Right lobe of liver (tissue), 6 donors: Measurements from ENCODE around the gene NUTM1. TPM values are rescaled to one million over a fixed set of nuclear protein-coding genes. Genes with fewer than 3 reads are reported as not detected.

Experiments used
- ATAC-seq, 4 donors: fragments of 200-7000 bp; cut with Tn5 transposase; one replicate each; pipeline ENCODE4 v1.9.1; 2020; ENCODE audit warnings: mild to moderate bottlenecking in 4 of 4, moderate library complexity in 4 of 4
- DNase-seq, 3 donors: peaks; one replicate each; pipeline ENCODE4 v3.0.0-alpha.2; 2020
- H3K27ac ChIP-seq, 3 donors: fragments of 200-600 bp; one replicate each; pipeline ENCODE4 v1.8.0; 2022
- H3K27me3 ChIP-seq, 2 donors: fragments of 200-600 bp; one replicate each; pipeline ENCODE4 v1.8.0; 2022
- H3K36me3 ChIP-seq, 4 donors: fragments of 200-600 bp; sonication (generic) in 1 of 4; one replicate each; pipeline versions ENCODE4 v1.5.1 to v1.8.0; 2017 to 2022; ENCODE audit warnings: control low read depth in 1 of 4
- H3K4me1 ChIP-seq, 4 donors: fragments of 200-600 bp; sonication (generic) in 1 of 4; one replicate each; pipeline versions ENCODE4 v1.5.1 to v1.8.0; 2017 to 2022; ENCODE audit warnings: control low read depth in 1 of 4
- H3K4me3 ChIP-seq, 3 donors: fragments of 200-600 bp; one replicate each; pipeline ENCODE4 v1.8.0; 2022
- H3K9me3 ChIP-seq, 4 donors: fragments of 200-600 bp; sonication (generic) in 1 of 4; one replicate each; pipeline versions ENCODE4 v1.5.1 to v1.8.0; 2017 to 2022; ENCODE audit warnings: control low read depth in 1 of 4
- CTCF ChIP-seq, 4 donors: fragments of 200-600 bp in 3 of 4; fragments of 450-650 bp in 1 of 4; IDR thresholded peaks; one replicate each; pipeline versions ENCODE4 v1.5.1 to v1.8.0; 2016 to 2022; ENCODE audit warnings: antibody characterized with exemption in 4 of 4, mild to moderate bottlenecking in 2 of 4
- POLR2A ChIP-seq: fragments of 450-650 bp; IDR thresholded peaks from one replicate; pipeline ENCODE4 v1.6.1; 2017; ENCODE audit warnings: antibody characterized with exemption, mild to moderate bottlenecking
- WGBS: methylation state at CpG from one replicate; pipeline ENCODE4 v1.1.6; 2018; ENCODE audit warnings: low coverage, low lambda C conversion rate; ENCODE audit not compliant: insufficient coverage; ENCODE audit errors: missing lambda C conversion rate; 5-methylcytosine and 5-hydroxymethylcytosine counted together
- intact Hi-C, 2 donors: fragments of 100-400 bp; cut with DNase I; formaldehyde crosslinking; loops; one replicate each; pipeline versions ENCODE4 v1.11.2 to v1.14.1; 2022
- total RNA-seq, 6 experiments: library from RNA; depleted of rRNA in 2 of 6; stranded (reverse); fragments of >200 nt in 2 of 6; fragmentation: NEBNext Ultra II Directional in 3 of 6; extraction: Animal tissue kit (Norgen Biotek cat#: 25700) in 3 of 6; gene quantifications; one replicate each; pipeline versions ENCODE4 v1.1.0 to v1.2.4, GENCODE V29; 2016 to 2023
- donor health status: DM: no; HTN: yes; CAD: no.
- donor health status: DM: no; HTN: no; CAD: no.
- donor health status: DM: no; HTN: no; CAD: no.
- donor health status: DM: no; HTN: yes; CAD: no.
- donor health status: DM: no; HTN: yes; CAD: no.

NUTM1 gene
- total RNA-seq, 6 experiments from 2014 or later = not detected

DNA sequence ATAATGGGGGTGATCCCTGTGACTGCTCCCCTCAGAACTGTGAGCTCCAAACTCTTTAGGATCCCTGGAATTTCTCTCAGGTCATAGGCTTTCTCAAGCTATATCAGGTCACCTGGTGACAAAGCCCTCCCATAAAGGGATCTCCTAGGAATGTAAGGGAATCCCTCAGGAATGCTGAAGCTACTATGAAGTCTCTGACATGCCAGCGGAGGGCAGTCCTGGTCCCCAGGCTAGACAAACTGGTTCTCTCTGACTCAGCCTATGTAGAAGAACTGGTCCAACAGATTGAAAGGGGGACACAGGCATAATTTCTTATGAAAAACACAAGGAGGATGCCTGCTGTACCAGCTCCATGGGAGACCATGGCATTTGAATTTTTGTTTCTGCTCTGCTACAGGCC is 17.2 kb downstream of the NUTM1 start:
- H3K27ac ChIP-seq = no peak overlapping the region

DNA sequence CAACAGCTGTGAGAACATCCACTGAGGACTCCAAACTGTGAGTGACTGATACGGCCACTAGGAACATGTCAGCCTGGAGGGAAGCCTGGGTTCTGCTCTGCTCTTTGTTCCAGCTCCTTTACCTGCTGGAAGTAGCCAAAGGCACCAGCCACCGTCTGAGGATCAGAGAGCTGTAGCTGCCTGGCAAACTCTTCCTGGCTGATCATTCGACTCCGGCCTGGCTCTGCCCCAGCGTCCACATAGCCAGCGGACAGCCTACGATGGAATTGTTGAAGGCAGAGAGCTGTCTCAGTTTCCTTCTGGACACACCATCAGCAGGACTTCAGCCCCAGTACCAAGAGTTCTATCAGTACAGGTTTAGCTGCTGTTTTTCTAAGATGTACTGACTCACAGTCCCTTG is 18.2 kb downstream of the NUTM1 start:
- Histone ChIP-seq H3K9me3 (no peaks in the 10 kb centered on the region), H3K4me1 (no peaks in the 10 kb centered on the region), H3K27ac (no peak overlapping the region), H3K4me3 (no peak overlapping the region), H3K27me3 (no peaks in the 10 kb centered on the region), H3K36me3 (no peaks in the 10 kb centered on the region)
- DNase-seq = no peak
- ATAC-seq = no peak
- 100% methylated on average over 1 of the region's 7 CpGs for WGBS
- TF ChIP-seq CTCF (IDR thresholded peaks at IDR 0.05) (no peak), POLR2A (no peak)
- intact Hi-C loops = loop anchor here in 1 of 2 donors (10.0 kb wide), 1 partner anchor 116 kb away; no protein-coding TSS in a partner anchor

More for the DNA sequence above, 17.2 kb downstream of the NUTM1 start:
- H3K9me3 ChIP-seq = no peaks in the 10 kb centered on the region
- H3K36me3 ChIP-seq = no peaks in the 10 kb centered on the region
- DNase-seq = no peak
- no peak overlapping the region for H3K4me3 ChIP-seq
- TF ChIP-seq POLR2A (no peak), CTCF (IDR thresholded peaks at IDR 0.05) (no peak)
- no peaks in the 10 kb centered on the region for H3K27me3 ChIP-seq
- no CpG with 5 or more reads among the region's 1 CpG for WGBS
- intact Hi-C loops = loop anchor here in 1 of 2 donors (10.0 kb wide), 1 partner anchor 115 kb away; no protein-coding TSS in a partner anchor
- ATAC-seq = no peak
- no peaks in the 10 kb centered on the region for H3K4me1 ChIP-seq

DNA sequence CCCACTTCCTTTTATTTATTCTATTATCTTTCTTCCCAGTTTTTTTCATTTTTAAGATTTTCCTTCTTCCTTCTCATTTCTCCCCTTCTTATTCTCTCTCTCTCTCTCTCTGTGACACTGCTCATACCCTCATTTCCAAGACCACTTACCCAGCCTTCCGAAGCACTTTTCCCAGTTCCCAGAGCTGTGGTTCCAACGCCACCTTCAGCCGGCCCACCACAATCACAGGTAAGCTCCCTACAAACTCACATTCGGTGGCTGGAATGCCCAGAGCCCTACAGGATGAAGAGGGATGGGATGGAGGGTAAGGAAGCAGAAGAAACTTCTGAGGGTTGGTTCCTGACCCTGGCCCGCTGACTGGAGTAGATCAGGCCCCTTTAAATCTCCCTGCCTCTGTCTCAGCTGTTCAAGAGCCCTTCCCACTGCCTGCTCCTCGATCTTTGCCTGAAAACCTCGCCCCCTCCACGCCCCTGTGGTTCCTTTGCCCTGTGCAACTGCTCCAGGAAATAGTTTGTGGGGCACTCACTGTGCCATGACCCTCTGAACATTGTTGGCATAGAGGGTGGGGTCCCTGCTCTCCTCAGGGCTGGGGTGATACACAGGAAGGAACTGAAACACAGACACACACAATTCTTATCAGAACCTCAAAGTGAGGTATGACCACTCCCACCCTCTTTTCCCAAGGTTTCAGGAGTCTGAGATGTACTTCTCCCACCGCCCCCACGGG is 19.1 kb downstream of the NUTM1 start:
- no peak overlapping the region for H3K4me3 ChIP-seq

DNA sequence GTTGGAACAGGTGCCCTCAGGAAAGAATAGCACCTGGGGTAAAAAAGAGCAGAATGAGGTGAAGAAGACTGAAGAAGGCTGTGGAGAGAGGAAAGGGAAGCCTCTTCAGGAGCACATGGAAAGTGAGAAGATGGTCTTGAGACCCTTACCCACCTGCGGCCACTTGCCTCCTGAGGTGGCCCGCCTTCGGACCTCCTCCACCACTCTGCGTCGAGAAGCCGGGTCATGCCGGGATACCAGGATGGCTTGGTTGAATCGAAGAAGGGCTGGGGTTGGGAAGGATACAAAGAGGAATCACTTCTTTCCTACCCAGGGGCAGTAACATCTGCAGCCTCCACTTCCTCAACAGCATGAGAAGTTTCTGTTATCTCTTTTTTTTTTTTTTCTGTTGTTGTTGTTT is 20.9 kb downstream of the NUTM1 start:
- H3K4me1 ChIP-seq = peaks cover 0 to 6% (median 0%) of the 10 kb centered on the region in 4 donors
- intact Hi-C loops = loop anchor here in 1 of 2 donors (10.0 kb wide), 1 partner anchor 119 kb away; no protein-coding TSS in a partner anchor
- no peak for DNase-seq
- no peak for ATAC-seq
- no peaks in the 10 kb centered on the region for H3K27me3 ChIP-seq
- TF ChIP-seq POLR2A (no peak), CTCF (IDR thresholded peaks at IDR 0.05) (no peak)
- H3K27ac ChIP-seq = no peak overlapping the region
- WGBS = 100% methylated on average over 3 of the region's 8 CpGs
- H3K36me3 ChIP-seq = no peaks in the 10 kb centered on the region
- no peak overlapping the region for H3K4me3 ChIP-seq
- H3K9me3 ChIP-seq = no peaks in the 10 kb centered on the region

More for the DNA sequence above, 19.1 kb downstream of the NUTM1 start:
- no peak overlapping the region for H3K27ac ChIP-seq
- ATAC-seq (no peak), DNase-seq (no peak)
- intact Hi-C loops = loop anchor here in 1 of 2 donors (10.0 kb wide), 1 partner anchor 117 kb away; no protein-coding TSS in a partner anchor
- H3K27me3 ChIP-seq = no peaks in the 10 kb centered on the region
- 61% methylated on average over 6 of the region's 10 CpGs for WGBS
- H3K9me3 ChIP-seq = no peaks in the 10 kb centered on the region
- H3K36me3 ChIP-seq = no peaks in the 10 kb centered on the region
- TF ChIP-seq POLR2A (no peak), CTCF (IDR thresholded peaks at IDR 0.05) (no peak)
- H3K4me1 ChIP-seq = no peaks in the 10 kb centered on the region
